ENCODE measurements around the gene NCKAP5.

Gene NCKAP5

DNA sequence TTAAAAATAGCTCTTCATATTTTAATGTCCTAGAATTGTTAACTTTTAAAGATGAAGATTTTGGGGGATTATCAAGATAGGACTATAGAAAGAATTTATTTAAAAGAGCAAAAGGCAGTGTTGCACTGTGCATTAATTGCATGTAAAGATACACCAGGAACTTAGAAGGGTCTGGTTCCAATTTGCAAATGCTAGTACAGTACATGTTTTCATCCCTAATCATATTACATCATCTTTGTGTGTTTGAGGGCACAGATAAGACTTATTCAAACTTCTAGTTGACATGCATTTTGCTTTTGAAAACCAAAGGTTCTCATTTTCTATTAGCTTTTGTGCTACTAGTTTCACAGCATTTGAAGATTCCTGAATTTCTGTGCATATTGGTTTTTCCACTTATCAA lies 666.6 kb downstream of the NCKAP5 start:
- no peaks in the 10 kb centered on the region for H3K27me3 Mint-ChIP-seq
- no peaks in the 10 kb centered on the region for H3K36me3 Mint-ChIP-seq (ENCODE audit: insufficient read depth)
- ATAC-seq (replicated peaks) (no peak), DNase-seq (no peak)
- no peak overlapping the region for H3K27ac Mint-ChIP-seq
- peaks cover 10 to 20% of the 10 kb centered on the region in 2 donors for H3K9me3 Mint-ChIP-seq
- no peaks in the 10 kb centered on the region for H3K4me1 Mint-ChIP-seq (ENCODE audit: low read depth in 2 of 2)
- H3K4me3 Mint-ChIP-seq: no peak overlapping the region

DNA sequence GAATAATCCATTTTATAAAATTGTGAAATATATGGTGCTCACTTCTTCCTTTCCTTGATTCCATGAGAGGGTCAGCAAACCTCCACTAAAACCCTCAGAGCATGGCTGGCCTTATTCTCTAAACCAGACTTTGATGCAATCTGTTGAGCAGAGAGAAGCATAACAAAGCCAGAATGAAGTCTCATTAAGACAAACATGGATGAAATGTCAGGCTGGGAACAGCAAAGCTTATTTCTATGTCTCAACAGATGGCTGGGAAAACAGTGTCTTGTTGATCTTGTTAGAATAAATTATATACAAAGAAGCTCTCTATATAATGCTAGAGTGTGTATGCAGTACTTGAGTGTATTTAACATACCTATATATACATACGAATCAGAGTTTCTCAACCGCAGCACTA lies 671.2 kb downstream of the NCKAP5 start:
- H3K4me1 Mint-ChIP-seq (ENCODE audit: low read depth in 2 of 2): no peaks in the 10 kb centered on the region
- peaks cover 6 to 10% of the 10 kb centered on the region in 2 donors for H3K9me3 Mint-ChIP-seq
- H3K27ac Mint-ChIP-seq: no peak overlapping the region
- H3K4me3 Mint-ChIP-seq: no peak overlapping the region
- H3K36me3 Mint-ChIP-seq (ENCODE audit: insufficient read depth): no peaks in the 10 kb centered on the region
- H3K27me3 Mint-ChIP-seq: no peaks in the 10 kb centered on the region
- ATAC-seq (replicated peaks): no peak
- DNase-seq: no peak

DNA sequence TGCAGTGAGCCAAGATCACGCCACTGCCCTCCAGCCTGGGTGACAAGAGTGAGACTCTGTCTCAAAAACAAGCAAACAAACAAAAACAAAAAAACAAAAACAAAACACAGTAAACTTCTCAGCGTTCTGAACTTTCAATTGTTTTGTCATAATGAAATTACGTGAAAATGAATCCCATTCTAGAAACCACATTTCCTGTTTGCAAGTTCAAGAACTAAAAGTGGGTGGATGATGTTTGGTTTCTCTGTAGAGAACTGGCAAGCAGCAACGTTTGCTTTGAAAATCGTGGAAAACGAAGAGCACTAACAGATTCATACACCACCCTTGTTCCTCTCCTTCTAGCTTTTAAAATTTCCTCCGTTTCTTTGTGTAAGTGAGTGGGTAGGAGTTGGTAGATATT lies 672.2 kb downstream of the NCKAP5 start:
- Mint-ChIP-seq H3K27me3 (no peaks in the 10 kb centered on the region), H3K27ac (no peak overlapping the region), H3K4me3 (no peak overlapping the region), H3K4me1 (ENCODE audit: low read depth in 2 of 2) (no peaks in the 10 kb centered on the region), H3K36me3 (ENCODE audit: insufficient read depth) (no peaks in the 10 kb centered on the region), H3K9me3 (peaks cover 6 to 10% of the 10 kb centered on the region in 2 donors)
- no peak for ATAC-seq (replicated peaks)
- no peak for DNase-seq

DNA sequence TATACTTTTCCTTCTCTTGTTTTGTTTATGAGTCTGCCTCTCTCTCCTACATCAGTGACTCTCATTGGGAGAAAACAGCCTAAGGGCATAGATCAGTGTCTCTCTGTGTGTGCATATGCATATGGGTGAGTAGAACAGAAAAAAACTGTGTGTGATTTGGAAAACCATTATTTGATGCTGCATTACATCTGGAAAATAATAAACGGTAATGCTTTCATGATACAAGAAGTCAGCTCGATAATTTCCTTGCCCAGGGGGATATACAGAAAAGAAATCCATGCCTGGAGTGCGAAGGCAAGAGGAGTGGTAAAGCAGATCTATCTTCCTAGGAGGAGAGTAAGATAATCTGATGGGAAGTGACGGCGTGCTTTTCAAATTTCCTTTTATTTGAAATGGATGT lies 676.8 kb downstream of the NCKAP5 start:
- DNase-seq: no peak
- H3K36me3 Mint-ChIP-seq (ENCODE audit: insufficient read depth): peaks cover 3% of the 10 kb centered on the region
- H3K27me3 Mint-ChIP-seq: no peaks in the 10 kb centered on the region
- H3K9me3 Mint-ChIP-seq: peaks cover under 1 to 10% of the 10 kb centered on the region in 2 donors
- ATAC-seq (replicated peaks): no peak
- H3K4me3 Mint-ChIP-seq: no peak overlapping the region
- no peaks in the 10 kb centered on the region for H3K4me1 Mint-ChIP-seq (ENCODE audit: low read depth in 2 of 2)
- no peak overlapping the region for H3K27ac Mint-ChIP-seq

DNA sequence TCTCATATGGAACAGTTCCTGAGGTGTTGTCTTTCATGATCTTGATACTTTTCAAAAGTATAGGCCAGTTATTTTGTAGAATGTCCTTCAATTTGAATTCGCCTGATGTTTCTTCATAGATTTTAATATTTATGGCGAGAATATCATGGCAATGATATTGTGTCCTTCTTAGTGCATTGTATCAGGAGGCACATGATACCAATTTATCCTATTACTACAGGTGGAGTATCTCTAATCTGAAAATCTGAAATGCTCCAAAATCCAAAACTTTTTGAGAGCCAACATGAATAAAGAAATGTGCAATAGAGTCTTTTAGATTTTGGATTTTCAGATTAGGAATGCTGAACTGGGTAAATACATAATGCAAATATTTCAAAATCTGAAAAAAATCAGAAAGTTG lies 681.7 kb downstream of the NCKAP5 start:
- ATAC-seq (replicated peaks) (no peak), DNase-seq (no peak)
- Mint-ChIP-seq H3K27ac (no peak overlapping the region), H3K27me3 (no peaks in the 10 kb centered on the region), H3K4me1 (ENCODE audit: low read depth in 2 of 2) (no peaks in the 10 kb centered on the region), H3K36me3 (ENCODE audit: insufficient read depth) (peaks cover 3% of the 10 kb centered on the region), H3K9me3 (peaks cover 8 to 22% of the 10 kb centered on the region in 2 donors), H3K4me3 (no peak overlapping the region)

DNA sequence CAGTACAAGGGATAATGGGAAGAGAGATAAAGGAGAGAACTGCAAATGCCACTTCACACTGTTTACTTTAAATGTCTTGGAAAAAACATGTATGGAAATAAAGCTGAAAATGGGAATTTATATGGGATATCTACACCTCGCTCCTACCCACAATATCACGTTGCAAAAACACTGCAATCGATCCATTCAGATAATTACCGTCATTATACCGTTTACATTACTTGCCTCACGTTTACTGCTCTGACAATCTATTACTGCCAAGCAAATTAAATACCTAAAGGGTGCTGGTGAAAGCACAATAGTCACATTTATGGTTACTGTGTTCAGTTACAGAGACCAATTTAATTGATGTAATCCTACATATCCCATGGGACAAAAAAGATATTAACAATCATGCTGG lies 683.6 kb downstream of the NCKAP5 start:
- Mint-ChIP-seq H3K27me3 (no peaks in the 10 kb centered on the region), H3K9me3 (peaks cover 10 to 27% of the 10 kb centered on the region in 2 donors), H3K27ac (no peak overlapping the region), H3K36me3 (ENCODE audit: insufficient read depth) (peaks cover 3% of the 10 kb centered on the region), H3K4me1 (ENCODE audit: low read depth in 2 of 2) (no peaks in the 10 kb centered on the region), H3K4me3 (no peak overlapping the region)
- DNase-seq (no peak), ATAC-seq (replicated peaks) (no peak)

DNA sequence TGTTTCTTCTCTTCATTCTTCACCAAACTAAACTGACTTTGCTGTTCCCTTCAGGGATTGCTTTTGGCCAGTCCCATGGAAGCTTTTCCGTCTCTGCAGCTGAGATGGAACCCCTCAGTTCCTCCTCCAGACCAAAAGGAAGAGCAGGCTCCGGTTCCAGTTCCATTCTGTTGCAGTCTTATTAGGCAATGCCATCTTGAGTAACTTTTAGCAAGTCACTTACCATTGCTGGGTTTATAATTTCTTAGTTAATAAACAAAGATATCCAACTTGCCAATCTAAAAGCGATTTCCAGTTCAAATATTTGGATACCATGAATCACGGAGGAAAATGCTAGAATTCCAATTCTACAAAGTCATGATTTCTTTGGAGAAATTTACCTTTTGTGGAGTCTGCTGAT lies 684.0 kb downstream of the NCKAP5 start:
- H3K9me3 Mint-ChIP-seq: peaks cover 10 to 27% of the 10 kb centered on the region in 2 donors

DNA sequence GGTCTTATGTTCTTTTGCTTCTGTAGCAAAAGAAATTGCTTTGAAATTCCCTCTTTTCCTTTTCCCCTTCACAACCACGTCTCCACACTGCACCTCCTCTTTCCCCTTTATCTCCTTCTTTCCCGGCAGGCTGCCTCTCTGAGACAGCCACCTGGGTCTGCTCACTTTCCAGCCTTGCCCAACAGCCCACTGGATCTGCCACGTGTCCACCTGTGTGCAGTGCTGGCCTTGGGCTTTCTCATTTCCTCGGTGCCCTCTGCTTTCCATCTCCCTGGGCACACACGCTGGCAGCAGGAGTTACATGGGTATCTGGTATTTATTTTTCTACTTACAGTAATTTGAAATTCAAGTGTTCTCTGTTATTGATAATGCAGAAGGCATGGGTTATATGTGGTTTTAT lies 684.8 kb downstream of the NCKAP5 start:
- Mint-ChIP-seq H3K4me3 (no peak overlapping the region), H3K27ac (no peak overlapping the region), H3K4me1 (ENCODE audit: low read depth in 2 of 2) (no peaks in the 10 kb centered on the region), H3K27me3 (no peaks in the 10 kb centered on the region), H3K36me3 (ENCODE audit: insufficient read depth) (peaks cover 3% of the 10 kb centered on the region), H3K9me3 (peaks cover 10 to 27% of the 10 kb centered on the region in 2 donors)
- DNase-seq (no peak), ATAC-seq (replicated peaks) (no peak)

More for the DNA sequence above, 684.0 kb downstream of the NCKAP5 start:
- H3K4me1 Mint-ChIP-seq (ENCODE audit: low read depth in 2 of 2): no peaks in the 10 kb centered on the region
- H3K27me3 Mint-ChIP-seq: no peaks in the 10 kb centered on the region
- H3K36me3 Mint-ChIP-seq (ENCODE audit: insufficient read depth): peaks cover 3% of the 10 kb centered on the region
- no peak overlapping the region for H3K4me3 Mint-ChIP-seq
- no peak for DNase-seq
- H3K27ac Mint-ChIP-seq: no peak overlapping the region
- ATAC-seq (replicated peaks): no peak

DNA sequence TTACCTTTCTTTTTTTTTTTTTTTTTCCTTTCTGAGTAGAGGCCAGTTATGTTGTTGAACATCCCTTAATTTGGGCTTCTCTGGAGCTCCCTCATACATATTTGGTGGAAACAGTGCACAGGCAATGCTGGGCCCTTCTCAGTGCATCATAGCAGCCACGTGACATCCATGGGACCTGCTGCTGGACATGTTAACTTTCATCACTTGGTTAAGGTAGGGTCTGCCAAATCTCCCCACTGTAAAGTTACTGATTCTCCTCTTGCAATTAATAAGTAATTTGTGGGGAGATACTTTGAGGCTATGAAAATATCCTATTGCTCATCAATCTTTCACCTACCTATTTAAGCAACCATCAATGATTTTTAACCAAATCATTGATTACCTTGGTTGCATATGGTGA lies 686.7 kb downstream of the NCKAP5 start:
- Mint-ChIP-seq H3K36me3 (ENCODE audit: insufficient read depth) (no peaks in the 10 kb centered on the region), H3K27ac (no peak overlapping the region), H3K4me3 (no peak overlapping the region), H3K9me3 (peaks cover 7 to 27% of the 10 kb centered on the region in 2 donors), H3K4me1 (ENCODE audit: low read depth in 2 of 2) (no peaks in the 10 kb centered on the region), H3K27me3 (no peaks in the 10 kb centered on the region)
- DNase-seq (no peak), ATAC-seq (replicated peaks) (no peak)

DNA sequence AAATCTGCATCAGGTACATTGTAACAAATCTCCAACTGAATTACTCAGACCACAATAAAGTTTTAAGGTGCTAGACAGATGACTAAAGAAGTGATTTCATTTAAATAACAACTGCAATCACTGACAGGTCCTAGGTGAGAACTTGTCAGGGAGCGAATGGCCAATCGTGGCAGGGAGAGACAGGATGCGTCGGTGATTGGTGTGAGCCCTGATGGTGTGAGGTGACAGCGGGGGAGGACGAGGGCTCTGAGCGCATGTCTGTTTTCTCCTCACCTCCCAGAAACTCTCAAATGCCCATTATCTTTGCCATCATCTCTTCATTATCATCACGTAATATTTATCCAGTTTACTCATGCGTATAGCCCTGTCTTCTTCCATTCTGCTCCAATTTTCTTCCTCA lies 690.3 kb downstream of the NCKAP5 start:
- Mint-ChIP-seq H3K4me1 (ENCODE audit: low read depth in 2 of 2) (no peaks in the 10 kb centered on the region), H3K27ac (no peak overlapping the region)
- no peak for ATAC-seq (replicated peaks)

DNA sequence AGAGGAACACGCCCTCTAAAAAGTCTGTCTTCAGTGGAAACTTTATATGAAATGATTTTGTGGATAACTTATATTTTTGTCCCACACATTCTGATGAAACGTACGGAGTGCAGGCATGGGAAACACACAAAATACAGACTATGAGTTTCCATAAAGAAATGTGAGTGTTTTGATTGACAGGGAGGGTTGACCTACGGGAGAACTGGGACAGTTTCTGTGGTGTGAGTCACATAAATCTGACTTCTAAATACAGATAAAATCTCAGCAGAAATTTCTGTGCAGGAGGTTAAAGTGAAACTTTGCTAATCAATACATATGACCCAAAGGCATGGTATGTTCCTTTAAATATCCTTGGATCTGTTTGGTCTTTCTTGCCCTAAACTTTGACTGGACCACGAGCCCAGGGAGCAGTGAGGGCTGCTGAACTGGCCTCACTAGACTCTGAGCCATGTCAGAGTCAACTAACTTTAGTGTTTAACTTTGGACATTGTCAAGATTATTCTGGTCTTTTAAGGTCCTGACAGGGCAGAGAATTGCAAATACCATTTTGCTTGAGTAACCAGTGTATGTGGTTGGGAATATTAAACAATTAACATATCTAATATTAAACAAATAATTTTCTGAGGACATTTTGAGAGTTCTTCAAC lies 691.4 kb downstream of the NCKAP5 start:
- no peak for DNase-seq
- no peak overlapping the region for H3K4me3 Mint-ChIP-seq
- H3K36me3 Mint-ChIP-seq (ENCODE audit: insufficient read depth): no peaks in the 10 kb centered on the region
- no peaks in the 10 kb centered on the region for H3K4me1 Mint-ChIP-seq (ENCODE audit: low read depth in 2 of 2)
- no peak overlapping the region for H3K27ac Mint-ChIP-seq
- peaks cover 2 to 7% of the 10 kb centered on the region in 2 donors for H3K9me3 Mint-ChIP-seq
- no peak for ATAC-seq (replicated peaks)
- H3K27me3 Mint-ChIP-seq: no peaks in the 10 kb centered on the region

More for the DNA sequence above, 690.3 kb downstream of the NCKAP5 start:
- peaks cover 2 to 9% of the 10 kb centered on the region in 2 donors for H3K9me3 Mint-ChIP-seq
- H3K4me3 Mint-ChIP-seq: no peak overlapping the region
- DNase-seq: no peak
- no peaks in the 10 kb centered on the region for H3K27me3 Mint-ChIP-seq
- H3K36me3 Mint-ChIP-seq (ENCODE audit: insufficient read depth): no peaks in the 10 kb centered on the region

DNA sequence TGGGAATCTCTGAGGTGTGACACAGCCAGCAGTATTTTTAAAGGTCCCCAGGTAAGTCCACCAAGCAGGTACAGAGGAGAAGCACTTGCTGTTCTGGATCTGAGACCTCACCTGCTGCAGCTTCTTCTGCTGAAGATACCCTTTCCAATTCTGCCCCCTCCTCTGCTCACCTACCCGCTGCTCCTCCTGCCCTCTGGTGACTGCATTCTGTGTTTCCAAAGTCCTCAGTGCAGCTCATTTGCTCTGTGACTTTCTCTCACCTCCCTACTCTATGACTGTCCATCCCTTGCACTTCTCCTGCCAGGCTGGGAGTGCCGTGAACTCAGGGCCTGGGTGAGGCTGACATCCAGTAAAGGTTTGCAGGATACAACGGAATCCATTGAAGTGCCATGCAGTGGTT lies 693.1 kb downstream of the NCKAP5 start:
- DNase-seq (no peak), ATAC-seq (replicated peaks) (no peak)
- no peak overlapping the region for H3K4me3 Mint-ChIP-seq
- H3K27me3 Mint-ChIP-seq: no peaks in the 10 kb centered on the region
- no peak overlapping the region for H3K27ac Mint-ChIP-seq
- H3K36me3 Mint-ChIP-seq (ENCODE audit: insufficient read depth): no peaks in the 10 kb centered on the region
- peaks cover 0 to 5% of the 10 kb centered on the region in 2 donors for H3K9me3 Mint-ChIP-seq
- H3K4me1 Mint-ChIP-seq (ENCODE audit: low read depth in 2 of 2): no peaks in the 10 kb centered on the region

DNA sequence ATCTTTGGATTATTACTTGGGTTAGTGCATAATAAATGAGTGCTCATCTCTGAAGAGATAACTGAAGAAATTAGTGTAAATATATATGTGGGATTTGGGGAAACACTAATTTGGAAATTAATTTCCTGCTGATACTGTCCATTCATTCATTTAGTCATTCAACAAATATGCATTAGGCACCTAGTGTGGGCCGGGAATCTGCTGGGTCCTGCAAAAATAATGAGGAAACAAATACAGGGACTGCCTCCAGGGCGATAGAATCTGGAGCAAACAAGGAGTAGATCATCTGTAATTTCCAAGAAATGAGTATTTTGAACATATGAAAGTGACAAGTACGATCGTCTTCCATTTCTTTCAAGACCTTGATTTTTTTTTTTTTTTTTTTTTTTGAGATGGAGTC lies 694.5 kb downstream of the NCKAP5 start:
- Mint-ChIP-seq H3K4me3 (no peak overlapping the region), H3K36me3 (ENCODE audit: insufficient read depth) (no peaks in the 10 kb centered on the region), H3K27me3 (no peaks in the 10 kb centered on the region), H3K4me1 (ENCODE audit: low read depth in 2 of 2) (no peaks in the 10 kb centered on the region), H3K27ac (no peak overlapping the region), H3K9me3 (peaks cover 0 to 5% of the 10 kb centered on the region in 2 donors)
- no peak for ATAC-seq (replicated peaks)
- no peak for DNase-seq

DNA sequence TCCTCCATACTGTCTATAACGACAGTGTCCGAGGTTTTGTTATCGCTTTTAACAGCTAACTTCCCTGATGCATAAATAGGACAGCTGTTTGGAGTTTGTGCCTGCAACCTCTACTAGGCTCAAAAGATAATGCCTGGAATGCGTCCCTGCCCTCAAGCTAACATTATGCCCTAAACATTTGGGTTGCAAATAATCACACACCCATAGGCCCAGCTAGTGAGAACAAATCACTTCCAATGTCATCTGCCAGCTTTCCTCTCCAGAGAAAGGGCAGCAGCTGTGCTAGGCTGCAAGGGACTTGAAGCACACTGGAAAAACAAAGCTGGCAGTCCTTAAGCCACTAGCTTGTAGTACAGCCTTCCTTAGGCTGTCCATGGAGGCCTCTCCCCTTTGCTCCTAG lies 696.4 kb downstream of the NCKAP5 start:
- Mint-ChIP-seq H3K36me3 (ENCODE audit: insufficient read depth) (no peaks in the 10 kb centered on the region), H3K4me1 (ENCODE audit: low read depth in 2 of 2) (no peaks in the 10 kb centered on the region)
- ATAC-seq (replicated peaks): no peak

More for the DNA sequence above, 696.4 kb downstream of the NCKAP5 start:
- Mint-ChIP-seq H3K27me3 (no peaks in the 10 kb centered on the region), H3K27ac (no peak overlapping the region), H3K4me3 (no peak overlapping the region), H3K9me3 (peaks cover 0 to 8% of the 10 kb centered on the region in 2 donors)
- DNase-seq: no peak
